Spleen (tissue), 11 donors: ENCODE data around the gene BANK1. TPM values are rescaled to one million over a fixed set of nuclear protein-coding genes. Genes with fewer than 3 reads are reported as not detected.
"Not testable (repeated sequence)": the region's sequence is repeated elsewhere in the genome, so short reads cannot be mapped to it uniquely, and the experiment has no call there.

Experiments used
- DNase-seq: peaks from one replicate; pipeline ENCODE4 v3.0.0-alpha.2; 2020
- H3K27ac ChIP-seq, 8 donors: fragments of 200-600 bp; sonication (generic) in 7 of 8; 1 replicate in 4 of 8; 2 replicates in 4 of 8; pipeline versions ENCODE4 v1.5.0 to v1.8.0; 2016 to 2021; ENCODE audit warnings: inconsistent platforms in 4 of 8, mild to moderate bottlenecking in 4 of 8, moderate library complexity in 1 of 8
- H3K27me3 ChIP-seq, 7 donors: fragments of 200-600 bp; sonication (generic) in 6 of 7; replicated peaks in 1 of 7; 1 replicate in 4 of 7; 2 replicates in 3 of 7; pipeline versions ENCODE4 v1.5.0 to v1.8.0; 2016 to 2021; ENCODE audit warnings: inconsistent platforms in 3 of 7, mild to moderate bottlenecking in 1 of 7
- H3K36me3 ChIP-seq, 6 donors: fragments of 200-600 bp; sonication (generic) in 5 of 6; 1 replicate in 4 of 6; 2 replicates in 2 of 6; pipeline versions ENCODE4 v1.5.0 to v1.8.0; 2016 to 2021; ENCODE audit warnings: inconsistent platforms in 2 of 6
- H3K4me1 ChIP-seq, 6 donors: fragments of 200-600 bp; sonication (generic) in 5 of 6; 1 replicate in 3 of 6; 2 replicates in 3 of 6; pipeline versions ENCODE4 v1.5.0 to v1.8.0; 2016 to 2021; ENCODE audit warnings: inconsistent platforms in 3 of 6
- H3K4me3 ChIP-seq, 8 donors: fragments of 200-600 bp; sonication (generic) in 7 of 8; 1 replicate in 4 of 8; 2 replicates in 4 of 8; pipeline versions ENCODE4 v1.5.0 to v1.8.0; 2016 to 2021; ENCODE audit warnings: inconsistent platforms in 4 of 8, mild to moderate bottlenecking in 4 of 8, moderate library complexity in 2 of 8
- H3K9me3 ChIP-seq, 8 donors: fragments of 200-600 bp; sonication (generic) in 7 of 8; 1 replicate in 4 of 8; 2 replicates in 4 of 8; pipeline versions ENCODE4 v1.5.0 to v1.8.0; 2016 to 2021; ENCODE audit warnings: inconsistent platforms in 4 of 8
- CTCF ChIP-seq, 11 experiments: fragments of 200-600 bp in 7 of 11; fragments of 450-650 bp in 4 of 11; sonication (generic) in 4 of 11; IDR thresholded peaks in 8 of 11; conservative IDR thresholded peaks in 3 of 11; 1 replicate in 7 of 11; 2 replicates in 4 of 11; pipeline versions ENCODE4 v1.4.0 to v1.8.0; 2016 to 2021; ENCODE audit warnings: antibody characterized with exemption in 11 of 11, inconsistent platforms in 4 of 11, mild to moderate bottlenecking in 1 of 11
- POLR2A ChIP-seq, 3 donors: fragments of 450-650 bp; IDR thresholded peaks; one replicate each; pipeline ENCODE4 v1.5.1; 2017; ENCODE audit warnings: antibody characterized with exemption in 3 of 3, mild to moderate bottlenecking in 1 of 3
- POLR2AphosphoS5 ChIP-seq, 3 donors: sonication (generic); formaldehyde crosslinking; IDR thresholded peaks; one replicate each; pipeline ENCODE4 v1.5.1; 2017; ENCODE audit warnings: antibody characterized with exemption in 3 of 3
- WGBS, 5 donors: extraction: QIAGEN DNeasy Blood & Tissue Kit in 3 of 5; methylation state at CpG; one replicate each; pipeline versions ENCODE4 v1.1.5 to v1.1.7; 2013 to 2018; 5-methylcytosine and 5-hydroxymethylcytosine counted together
- intact Hi-C: fragments of 100-400 bp; cut with DNase I; formaldehyde crosslinking; loops from one replicate; pipeline ENCODE4 v1.15.0; 2023; ENCODE audit warnings: low total_unique reads
- polyA plus RNA-seq, 3 donors: library from polyadenylated mRNA; stranded (reverse); fragments of 200-250 nt; gene quantifications; one replicate each; pipeline ENCODE4 v1.2.1, GENCODE V29; 2013
- total RNA-seq, 7 donors: library from RNA; depleted of rRNA in 3 of 7; stranded (reverse); fragments of >200 nt in 3 of 7; fragmentation: NEBNext Ultra II Directional in 4 of 7; extraction: Animal tissue kit (Norgen Biotek cat#: 25700) in 4 of 7; gene quantifications; one replicate each; pipeline versions ENCODE4 v1.1.0 to v1.2.1, GENCODE V29; 2016 to 2021
- donor health status: healthy with polysubstance abuse.
- donor health status: DM: no; HTN: no; CAD: no; lungs with moderate emphysema.
- donor health status: DM: no; HTN: no; CAD: no.
- donor health status: Bipolar disorder and iron deficiency.
- donor health status: healthy.
- donor health status: DM: no; HTN: no; CAD: no.
- donor health status: DM: yes; HTN: yes; CAD: no.

BANK1 gene
- total and polyA plus RNA-seq, 10 donors, result 105 to 208 (median 139) TPM

GRCh38 chr4:101888472-101888871 lies 97.9 kb downstream of the BANK1 start:
- WGBS, 5 donors, result 87 to 95% (median 88%) methylated on average over 4 of the region's 4 CpGs
- no peak for DNase-seq
- intact Hi-C loops, result no loop called here

GRCh38 chr4:101905527-101905926 lies 115.0 kb downstream of the BANK1 start:
- peaks cover 0 to 47% (median 0%) of the 10 kb centered on the region in 6 donors for H3K36me3 ChIP-seq
- H3K27me3 ChIP-seq, DNase-seq, H3K4me1 ChIP-seq, H3K27ac ChIP-seq, intact Hi-C loops, H3K4me3 ChIP-seq: not testable (repeated sequence)
- peaks cover 0 to 21% (median 3%) of the 10 kb centered on the region in 8 donors for H3K9me3 ChIP-seq
- 62 to 78% (median 70%) methylated on average over 5 of the region's 5 CpGs for WGBS, 5 donors

More at GRCh38 chr4:101888472-101888871, 97.9 kb downstream of the BANK1 start:
- Histone ChIP-seq H3K4me1 (no peaks in the 10 kb centered on the region), H3K9me3 (peaks cover 0 to 34% (median 19%) of the 10 kb centered on the region in 8 donors), H3K4me3 (no peak overlapping the region), H3K27ac (no peak overlapping the region), H3K27me3 (no peaks in the 10 kb centered on the region), H3K36me3 (peaks cover 0 to 68% (median 0%) of the 10 kb centered on the region in 6 donors)
- no peak for TF ChIP-seq POLR2A (IDR thresholded peaks at IDR 0.05)
- TF ChIP-seq CTCF (IDR thresholded peaks at IDR 0.05 in 8 of 11, conservative IDR thresholded peaks at IDR 0.05 in 3 of 11), result no peak
- no peak for TF ChIP-seq POLR2AphosphoS5 (IDR thresholded peaks at IDR 0.05)

GRCh38 chr4:101910786-101911373 lies 120.3 kb downstream of the BANK1 start:
- no peak overlapping the region for H3K4me3 ChIP-seq
- intact Hi-C loops, result no loop called here
- TF ChIP-seq POLR2AphosphoS5 (IDR thresholded peaks at IDR 0.05), result no peak
- TF ChIP-seq POLR2A (IDR thresholded peaks at IDR 0.05), result no peak
- no peaks in the 10 kb centered on the region for H3K4me1 ChIP-seq
- WGBS, 5 donors, result 88 to 90% (median 89%) methylated on average over 4 of the region's 4 CpGs
- DNase-seq, result no peak
- no peaks in the 10 kb centered on the region for H3K27me3 ChIP-seq
- peaks cover 0 to 38% (median 9%) of the 10 kb centered on the region in 8 donors for H3K9me3 ChIP-seq
- H3K27ac ChIP-seq, result no peak overlapping the region
- peaks cover 0 to 38% (median 0%) of the 10 kb centered on the region in 6 donors for H3K36me3 ChIP-seq

GRCh38 chr4:101911616-101912015 lies 121.1 kb downstream of the BANK1 start:
- no peak for DNase-seq
- Histone ChIP-seq H3K4me3 (no peak overlapping the region), H3K27me3 (no peaks in the 10 kb centered on the region), H3K9me3 (peaks cover 0 to 34% (median 7%) of the 10 kb centered on the region in 8 donors), H3K4me1 (no peaks in the 10 kb centered on the region), H3K27ac (no peak overlapping the region), H3K36me3 (peaks cover 0 to 30% (median 0%) of the 10 kb centered on the region in 6 donors)
- TF ChIP-seq CTCF (IDR thresholded peaks at IDR 0.05 in 8 of 11, conservative IDR thresholded peaks at IDR 0.05 in 3 of 11), result no peak
- TF ChIP-seq POLR2A (IDR thresholded peaks at IDR 0.05), result no peak
- no peak for TF ChIP-seq POLR2AphosphoS5 (IDR thresholded peaks at IDR 0.05)
- intact Hi-C loops, result no loop called here

- Histone ChIP-seq H3K36me3 (peaks cover 0 to 49% (median 0%) of the 10 kb centered on the region in 6 donors), H3K4me1 (no peaks in the 10 kb centered on the region), H3K4me3 (no peak overlapping the region), H3K9me3 (peaks cover 0 to 17% (median 3%) of the 10 kb centered on the region in 8 donors), H3K27me3 (no peaks in the 10 kb centered on the region), H3K27ac (no peak overlapping the region)
- intact Hi-C loops, result no loop called here
- TF ChIP-seq CTCF (IDR thresholded peaks at IDR 0.05 in 8 of 11, conservative IDR thresholded peaks at IDR 0.05 in 3 of 11) (no peak), POLR2AphosphoS5 (IDR thresholded peaks at IDR 0.05) (no peak), POLR2A (IDR thresholded peaks at IDR 0.05) (no peak)
- DNase-seq, result no peak
Observed at GRCh38 chr4:101914761-101915160, 124.2 kb downstream of the BANK1 start.
